H1 (cell line): ENCODE results near the gene ECPAS. TPM values are rescaled to one million over a fixed set of nuclear protein-coding genes. Genes with fewer than 3 reads are reported as not detected.

Source experiments
- CTCF ChIA-PET: fragments of 300-600 bp; sonication (Branson Sonifier 250); formaldehyde crosslinking; loops from one replicate; lab custom pipeline; 2021; ENCODE audit not compliant: partially characterized antibody; lab: Charles Lee
- POLR2A ChIA-PET: fragments of 300-600 bp; sonication (Branson Sonifier 250); formaldehyde crosslinking; loops from one replicate; lab custom pipeline; 2021; ENCODE audit warnings: inconsistent platforms; ENCODE audit not compliant: partially characterized antibody; lab: Charles Lee
- DNase-seq, 2 experiments: peaks; one replicate each; pipeline versions ENCODE4 v3.0.0 to v3.0.0-alpha.2; 2010 to 2022; ENCODE audit warnings: low spot score in 2 of 2, low read depth in 1 of 2, mixed read lengths in 1 of 2
- FAIRE-seq: peaks from 2 replicates; lab custom pipeline; 2011; peaks lifted over from hg19 to GRCh38; lab: Jason Lieb, UNC
- H2AFZ ChIP-seq: 2 replicates; pipeline ENCODE4 v1.8.1; 2012; ENCODE audit warnings: low read length, inconsistent platforms
- H2AK5ac ChIP-seq: 2 replicates; pipeline ENCODE4 v1.6.1; 2013; ENCODE audit warnings: low read depth, low read length
- H2BK120ac ChIP-seq: replicated peaks from 2 replicates; pipeline ENCODE3; 2013; ENCODE audit warnings: low read depth, low read length, inconsistent platforms
- H2BK12ac ChIP-seq: 2 replicates; pipeline ENCODE4 v1.6.1; 2013; ENCODE audit warnings: low read depth, low read length
- H2BK15ac ChIP-seq: 2 replicates; pipeline ENCODE4 v1.6.1; 2013; ENCODE audit warnings: low read length
- H2BK20ac ChIP-seq: 2 replicates; pipeline ENCODE4 v1.6.1; 2013; ENCODE audit warnings: low read length
- H2BK5ac ChIP-seq: 2 replicates; pipeline ENCODE4 v1.6.1; 2013; ENCODE audit warnings: low read depth, low read length
- H3K14ac ChIP-seq: 2 replicates; pipeline ENCODE4 v1.6.1; 2013; ENCODE audit warnings: inconsistent platforms; ENCODE audit not compliant: insufficient read length
- H3K18ac ChIP-seq: 2 replicates; pipeline ENCODE4 v1.6.1; 2013; ENCODE audit warnings: low read length; ENCODE audit errors: extremely low read depth
- H3K23ac ChIP-seq: 2 replicates; pipeline ENCODE4 v1.6.1; 2013; ENCODE audit warnings: inconsistent platforms; ENCODE audit not compliant: insufficient read length
- H3K23me2 ChIP-seq: 2 replicates; pipeline ENCODE4 v1.6.1; 2013; ENCODE audit warnings: low read depth, low read length
- H3K27ac ChIP-seq: 2 replicates; pipeline ENCODE4 v1.6.1; 2011; ENCODE audit warnings: low read depth, low read length, inconsistent platforms
- H3K27me3 ChIP-seq, 4 experiments: replicated peaks in 1 of 4; 1 replicate in 1 of 4; 2 replicates in 3 of 4; pipeline versions ENCODE4 v1.6.1 to v1.8.1; 2011 to 2013; ENCODE audit warnings: low read length in 3 of 4, mild to moderate bottlenecking in 3 of 4, inconsistent platforms in 2 of 4, mixed read lengths in 2 of 4, moderate library complexity in 1 of 4; ENCODE audit not compliant: control insufficient read depth in 3 of 4, insufficient read depth in 3 of 4; ENCODE audit errors: extremely low read depth in 1 of 4
- H3K36me3 ChIP-seq, 4 experiments: 2 replicates each; pipeline versions ENCODE4 v1.6.1 to v1.8.1; 2011 to 2013; ENCODE audit warnings: mild to moderate bottlenecking in 4 of 4, low read length in 3 of 4, moderate library complexity in 2 of 4, control low read depth in 1 of 4, inconsistent platforms in 1 of 4; ENCODE audit not compliant: insufficient read depth in 4 of 4, control insufficient read depth in 2 of 4
- H3K4ac ChIP-seq: replicated peaks from 2 replicates; pipeline ENCODE3; 2013; ENCODE audit warnings: low read length, low read depth, mixed read lengths, inconsistent platforms; ENCODE audit not compliant: insufficient read length
- H3K4me1 ChIP-seq, 4 experiments: replicated peaks in 1 of 4; 1 replicate in 1 of 4; 2 replicates in 3 of 4; pipeline versions ENCODE4 v1.6.1 to v1.8.1; 2011 to 2013; ENCODE audit warnings: low read length in 3 of 4, inconsistent platforms in 2 of 4, mixed read lengths in 1 of 4; ENCODE audit not compliant: insufficient read depth in 4 of 4, control insufficient read depth in 3 of 4
- H3K4me2 ChIP-seq, 2 experiments: 2 replicates each; pipeline versions ENCODE4 v1.6.1 to v1.8.1; 2011 to 2013; ENCODE audit warnings: low read depth in 2 of 2, low read length in 2 of 2, control low read depth in 1 of 2, inconsistent platforms in 1 of 2, mild to moderate bottlenecking in 1 of 2; ENCODE audit not compliant: insufficient read depth in 1 of 2
- H3K4me3 ChIP-seq, 4 experiments: fragments of 200-600, 300-600 bp in 1 of 4; sonication (generic), shearing (Covaris generic), sonication (Bioruptor Twin) in 1 of 4; 2 replicates each; pipeline versions ENCODE4 v1.5.1 to v1.8.1; 2011 to 2016; ENCODE audit warnings: low read length in 4 of 4, low read depth in 3 of 4, control low read depth in 2 of 4, inconsistent platforms in 2 of 4, mild to moderate bottlenecking in 2 of 4, mixed read lengths in 1 of 4, moderate library complexity in 1 of 4; ENCODE audit not compliant: insufficient read depth in 2 of 4; ENCODE audit errors: extremely low read depth in 1 of 4
- H3K56ac ChIP-seq: replicated peaks from 2 replicates; pipeline ENCODE3; 2013; ENCODE audit warnings: low read depth, mild to moderate bottlenecking, mixed read lengths, low read length, inconsistent platforms; ENCODE audit not compliant: insufficient read length
- H3K79me1 ChIP-seq: 2 replicates; pipeline ENCODE4 v1.6.1; 2013; ENCODE audit warnings: low read depth, low read length, control low read depth
- H3K79me2 ChIP-seq, 2 experiments: 2 replicates each; pipeline versions ENCODE4 v1.6.1 to v1.8.1; 2012 to 2013; ENCODE audit warnings: low read length in 2 of 2, mild to moderate bottlenecking in 2 of 2, inconsistent platforms in 1 of 2; ENCODE audit not compliant: insufficient read depth in 2 of 2, control insufficient read depth in 1 of 2
- H3K9ac ChIP-seq, 4 experiments: replicated peaks in 1 of 4; 1 replicate in 1 of 4; 2 replicates in 3 of 4; pipeline versions ENCODE4 v1.6.1 to v1.8.1; 2011 to 2013; ENCODE audit warnings: low read depth in 3 of 4, low read length in 3 of 4, control low read depth in 2 of 4, mild to moderate bottlenecking in 2 of 4, moderate library complexity in 2 of 4, inconsistent platforms in 1 of 4; ENCODE audit errors: extremely low read depth in 1 of 4
- H3K9me3 ChIP-seq, 2 experiments: 2 replicates each; pipeline versions ENCODE4 v1.6.1 to v1.8.1; 2012 to 2013; ENCODE audit warnings: mild to moderate bottlenecking in 2 of 2, moderate library complexity in 2 of 2, control low read depth in 1 of 2, inconsistent platforms in 1 of 2, low read depth in 1 of 2, low read length in 1 of 2, mixed read lengths in 1 of 2; ENCODE audit not compliant: insufficient read depth in 2 of 2
- H4K20me1 ChIP-seq, 2 experiments: replicated peaks in 1 of 2; 2 replicates each; pipeline versions ENCODE3 to v1.8.1; 2011 to 2013; ENCODE audit warnings: inconsistent platforms in 2 of 2, low read length in 2 of 2, mild to moderate bottlenecking in 1 of 2; ENCODE audit not compliant: insufficient read depth in 2 of 2, control insufficient read depth in 1 of 2
- H4K5ac ChIP-seq: 2 replicates; pipeline ENCODE4 v1.6.1; 2013; ENCODE audit warnings: low read length, low read depth, mixed read lengths, inconsistent platforms; ENCODE audit not compliant: insufficient read length
- H4K8ac ChIP-seq: 2 replicates; pipeline ENCODE4 v1.8.0; 2013; ENCODE audit warnings: mild to moderate bottlenecking, moderate library complexity, low read length, inconsistent platforms; ENCODE audit not compliant: insufficient read depth; ENCODE audit errors: extremely low read depth
- H4K91ac ChIP-seq: replicated peaks from 2 replicates; pipeline ENCODE3; 2013; ENCODE audit warnings: low read length, mixed read lengths, inconsistent platforms; ENCODE audit not compliant: insufficient read length
- HDAC2 ChIP-seq, 2 experiments: fragments of 300-600 bp in 1 of 2; sonication (generic) in 1 of 2; IDR thresholded peaks; 2 replicates each; pipeline ENCODE4 v1.6.1; 2011 to 2012; ENCODE audit warnings: low read depth in 2 of 2, low read length in 2 of 2, mild to moderate bottlenecking in 2 of 2, moderate library complexity in 2 of 2, borderline replicate concordance in 1 of 2, inconsistent platforms in 1 of 2
- HDAC6 ChIP-seq: IDR thresholded peaks from one replicate; pipeline ENCODE4 v1.7.1; 2012; ENCODE audit warnings: low read depth, mild to moderate bottlenecking, inconsistent platforms, low read length, moderate library complexity
- JUND ChIP-seq: IDR thresholded peaks from 2 replicates; pipeline ENCODE4 v1.6.1; 2011; ENCODE audit warnings: mild to moderate bottlenecking, improper control_type of control experiment, low read length
- SIX5 ChIP-seq: IDR thresholded peaks from 2 replicates; pipeline ENCODE4 v1.6.1; 2011; ENCODE audit warnings: mild to moderate bottlenecking, low read depth, low read length
- SP1 ChIP-seq: IDR thresholded peaks from 2 replicates; pipeline ENCODE4 v1.6.1; 2011; ENCODE audit warnings: low read depth, low read length
- SRF ChIP-seq: IDR thresholded peaks from 2 replicates; pipeline ENCODE4 v1.6.1; 2011; ENCODE audit warnings: mild to moderate bottlenecking, low read depth, low read length, moderate library complexity
- TEAD4 ChIP-seq: IDR thresholded peaks from 2 replicates; pipeline ENCODE4 v1.6.1; 2012; ENCODE audit warnings: low read depth, low read length, inconsistent platforms, mixed read lengths
- WGBS, 2 experiments: shearing (Covaris generic) in 1 of 2; methylation state at CpG; one replicate each; pipeline versions ENCODE4 v1.1.6 to v1.1.7; 2013 to 2015; ENCODE audit warnings: low lambda C conversion rate in 2 of 2, mixed read lengths in 2 of 2, inconsistent platforms in 1 of 2, low coverage in 1 of 2, missing lambda C conversion rate in 1 of 2; ENCODE audit not compliant: insufficient replicate concordance in 2 of 2, insufficient coverage in 1 of 2, insufficient read length in 1 of 2; ENCODE audit errors: extremely low coverage in 1 of 2, missing lambda C conversion rate in 1 of 2; 5-methylcytosine and 5-hydroxymethylcytosine counted together
- polyA plus RNA-seq, 7 experiments: library from polyadenylated mRNA; depleted of rRNA in 3 of 7; stranded (reverse) in 5 of 7; unstranded in 2 of 7; fragments of >200 nt in 5 of 7; fragments of 200-250 nt in 2 of 7; gene quantifications; 1 replicate in 5 of 7; 2 replicates in 1 of 7; 4 replicates in 1 of 7; pipeline versions ENCODE4 v1.2.1 to v1.2.3, GENCODE V29; 2011 to 2013; ENCODE audit warnings: missing spikeins in 2 of 7, mixed read lengths in 2 of 7
- total RNA-seq: library from RNA; stranded (reverse); fragmentation: NEBNext Ultra II Directional; extraction: Animal tissue kit (Norgen Biotek cat#: 25700); gene quantifications from 2 replicates; pipeline ENCODE4 v1.2.1, GENCODE V29; 2021
- TF ChIP-seq, protein P1 (sequence below): IDR thresholded peaks from 2 replicates; pipeline ENCODE4 v1.6.1; 2011; ENCODE audit warnings: low read depth, mild to moderate bottlenecking, low read length; ENCODE audit not compliant: insufficient read depth
- TF ChIP-seq, protein P2 (sequence below): IDR thresholded peaks from 2 replicates; pipeline ENCODE4 v1.6.1; 2012; ENCODE audit warnings: low read length, inconsistent platforms

ECPAS gene
- total and polyA plus RNA-seq, 2 of the 8 experiments (the other 6 are each of a cell fraction or from before 2014, with no cell fraction given) = 20.9 to 131 TPM

DNA sequence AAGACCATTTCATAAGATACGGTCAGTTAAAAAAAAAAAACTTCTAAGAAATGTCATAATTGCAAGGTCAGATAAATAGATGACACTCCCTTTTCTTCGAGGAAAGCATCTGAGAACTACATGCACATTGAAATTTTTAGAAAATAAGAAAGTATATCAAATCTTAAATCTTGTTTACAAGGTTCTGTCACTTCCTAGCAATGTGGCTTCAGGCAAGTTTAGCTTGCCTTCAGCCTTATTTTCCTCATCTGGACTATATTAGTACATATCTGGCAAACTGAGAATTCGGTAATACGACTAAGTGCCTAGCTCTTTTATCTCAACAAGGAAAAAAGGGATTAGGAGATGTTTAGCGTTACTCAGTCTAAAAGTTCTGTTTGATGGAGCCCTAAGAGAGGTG lies 121.7 kb downstream of the ECPAS start:
- Histone ChIP-seq H4K5ac (no peak overlapping the region), H3K18ac (no peak overlapping the region), H3K4me1 (no peaks in the 10 kb centered on the region), H4K20me1 (no peaks in the 10 kb centered on the region), H3K79me1 (no peaks in the 10 kb centered on the region), H3K79me2 (no peaks in the 10 kb centered on the region), H3K4me3 (no peak overlapping the region), H3K23me2 (no peaks in the 10 kb centered on the region), H4K91ac (no peak overlapping the region), H3K23ac (no peak overlapping the region), H3K27me3 (no peaks in the 10 kb centered on the region), H2BK20ac (no peak overlapping the region), H3K14ac (no peak overlapping the region), H4K8ac (no peak overlapping the region), H2BK12ac (no peak overlapping the region), H3K4me2 (no peak overlapping the region), H2BK5ac (no peak overlapping the region), H2BK15ac (no peak overlapping the region), H3K36me3 (peaks cover 5 to 31% (median 18%) of the 10 kb centered on the region in 4 experiments; a peak in 7 of 8 replicates), H3K9ac (no peak overlapping the region), H2AFZ (no peak overlapping the region), H3K56ac (no peak overlapping the region), H3K9me3 (no peaks in the 10 kb centered on the region), H3K4ac (no peak overlapping the region), H3K27ac (no peak overlapping the region), H2AK5ac (no peak overlapping the region), H2BK120ac (no peak overlapping the region)
- ChIA-PET CTCF (no interaction called here), POLR2A (no interaction called here)
- TF ChIP-seq SP1 (no peak), JUND (no peak), HDAC2 (IDR thresholded peaks at IDR 0.05; ENCODE audit: borderline replicate concordance in 1 of 2, low read depth in 2 of 2, low read length in 2 of 2) (no peak), TEAD4 (no peak), HDAC6 (no peak), SIX5 (no peak), SRF (no peak)
- TF ChIP-seq, protein P1, sequence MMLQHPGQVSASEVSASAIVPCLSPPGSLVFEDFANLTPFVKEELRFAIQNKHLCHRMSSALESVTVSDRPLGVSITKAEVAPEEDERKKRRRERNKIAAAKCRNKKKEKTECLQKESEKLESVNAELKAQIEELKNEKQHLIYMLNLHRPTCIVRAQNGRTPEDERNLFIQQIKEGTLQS = no peak
- TF ChIP-seq, protein P2, sequence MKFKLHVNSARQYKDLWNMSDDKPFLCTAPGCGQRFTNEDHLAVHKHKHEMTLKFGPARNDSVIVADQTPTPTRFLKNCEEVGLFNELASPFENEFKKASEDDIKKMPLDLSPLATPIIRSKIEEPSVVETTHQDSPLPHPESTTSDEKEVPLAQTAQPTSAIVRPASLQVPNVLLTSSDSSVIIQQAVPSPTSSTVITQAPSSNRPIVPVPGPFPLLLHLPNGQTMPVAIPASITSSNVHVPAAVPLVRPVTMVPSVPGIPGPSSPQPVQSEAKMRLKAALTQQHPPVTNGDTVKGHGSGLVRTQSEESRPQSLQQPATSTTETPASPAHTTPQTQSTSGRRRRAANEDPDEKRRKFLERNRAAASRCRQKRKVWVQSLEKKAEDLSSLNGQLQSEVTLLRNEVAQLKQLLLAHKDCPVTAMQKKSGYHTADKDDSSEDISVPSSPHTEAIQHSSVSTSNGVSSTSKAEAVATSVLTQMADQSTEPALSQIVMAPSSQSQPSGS = no peak
- DNase-seq (no peak), FAIRE-seq (no peak)
- WGBS, 2 experiments = 93% methylated on average over 5 of the region's 5 CpGs; no CpG with 5 or more reads in 1 of the 2 experiments
